HG03571 (cell line): ENCODE results near the gene TWF1.
"Not testable (repeated sequence)": the region's sequence is repeated elsewhere in the genome, so short reads cannot be mapped to it uniquely, and the experiment has no call there.

Source experiments
- ATAC-seq: cut with Tn5 transposase; IDR thresholded peaks from one replicate; pipeline ENCODE4 v1.9.1; 2021; ENCODE audit not compliant: unreplicated experiment

TWF1 gene

DNA sequence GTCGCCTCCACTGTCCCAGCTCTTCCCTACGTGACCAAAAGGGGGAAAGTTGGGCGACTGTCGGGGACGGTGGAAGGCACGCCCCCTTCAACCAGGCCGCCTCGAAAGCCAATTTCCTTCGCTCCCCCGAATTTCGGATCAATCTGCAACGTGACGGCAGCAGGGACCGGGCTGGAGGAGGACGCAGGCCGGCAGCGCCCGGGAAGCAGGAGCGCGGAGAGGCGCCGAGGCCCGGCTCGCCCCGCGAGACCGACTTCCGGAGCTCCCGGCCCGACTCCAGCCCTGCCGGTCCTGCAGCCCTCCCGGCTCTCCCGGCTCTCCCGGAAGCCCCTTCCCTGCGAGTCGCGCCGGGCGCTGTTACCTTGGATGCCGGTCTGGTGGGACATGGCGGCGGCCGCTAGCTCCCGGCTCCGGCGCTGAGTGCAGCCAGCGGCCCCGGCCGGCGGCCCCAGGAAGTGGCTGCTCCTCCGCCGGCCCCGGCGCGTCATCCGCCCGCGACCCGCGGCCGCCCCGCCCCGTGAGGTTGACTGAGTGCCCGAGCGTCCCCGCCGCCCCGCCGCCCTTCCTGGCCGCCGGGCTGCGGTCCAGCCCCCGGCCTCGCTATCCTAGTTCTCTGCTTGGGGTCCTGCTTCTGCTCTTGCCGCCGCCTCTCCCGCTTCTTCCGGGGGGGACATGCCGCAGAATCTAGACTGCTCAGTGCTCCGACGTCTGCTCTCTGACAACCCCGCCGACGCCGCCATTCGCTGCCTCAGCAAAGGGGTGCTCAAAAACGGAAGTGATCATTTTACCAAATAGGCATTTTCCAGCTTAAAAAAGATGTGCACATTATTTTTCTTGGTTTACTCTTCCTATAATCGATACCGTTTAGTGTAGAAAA, at the start of gene TWF1:
Gene TWF1, minus strand, starts transcription at position 458 of the 877 bp plus-strand sequence. Its CDS starts 72 bp downstream, at position 386.
- peak; percentile 94 for ATAC-seq

DNA sequence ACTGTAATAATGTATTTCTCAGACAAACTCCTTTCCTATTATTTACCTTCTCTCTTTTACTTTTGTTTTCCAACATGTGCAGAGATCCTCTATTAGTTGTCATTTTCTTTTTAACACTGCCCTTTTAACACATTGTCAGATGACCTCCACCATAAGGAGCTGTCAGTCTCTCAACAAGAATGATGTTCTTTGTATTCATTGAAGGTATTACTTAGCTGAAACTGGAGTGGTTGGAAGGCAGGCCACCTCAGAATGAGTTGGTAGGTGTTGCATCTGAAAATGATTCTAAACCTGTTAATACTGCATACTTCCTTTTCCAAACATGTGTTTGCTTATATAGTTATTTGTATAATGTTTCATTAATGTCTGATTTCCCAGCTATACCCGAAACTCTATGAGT, 46.6 kb upstream of the TWF1 start:
- ATAC-seq = no peak

DNA sequence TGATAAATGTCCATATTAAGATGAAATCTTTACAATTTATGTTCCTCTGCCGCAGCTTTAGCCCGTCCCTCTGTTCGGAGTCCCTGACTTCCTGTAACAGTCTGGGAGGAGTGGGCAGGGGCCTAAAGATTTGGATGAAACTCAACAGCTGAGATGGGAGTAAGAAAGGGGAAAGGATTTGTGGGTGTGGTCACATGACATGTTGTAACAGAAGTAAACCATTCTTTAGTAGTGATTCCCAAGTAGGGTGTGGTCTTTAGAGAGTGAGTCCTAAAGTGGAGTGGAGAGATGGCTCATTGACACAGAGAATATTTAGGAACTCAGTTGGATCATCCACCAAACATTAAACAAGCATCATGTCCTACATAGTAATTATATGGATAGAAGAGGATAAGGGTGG, 42.7 kb upstream of the TWF1 start:
- no peak for ATAC-seq

DNA sequence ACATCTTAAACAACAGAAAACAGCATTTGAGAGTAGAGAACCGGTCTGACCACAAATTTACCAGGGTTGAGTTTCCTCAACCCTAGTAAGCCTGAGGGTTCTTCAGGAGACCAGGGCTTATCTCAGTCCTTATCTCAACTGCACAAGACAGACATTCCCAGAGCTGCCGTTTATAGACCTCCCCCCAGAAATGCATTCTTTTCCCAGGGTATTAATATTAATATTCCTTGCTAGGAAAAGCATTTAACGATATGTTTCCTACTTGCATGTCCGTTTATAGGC, 42.0 kb upstream of the TWF1 start:
- no peak for ATAC-seq

DNA sequence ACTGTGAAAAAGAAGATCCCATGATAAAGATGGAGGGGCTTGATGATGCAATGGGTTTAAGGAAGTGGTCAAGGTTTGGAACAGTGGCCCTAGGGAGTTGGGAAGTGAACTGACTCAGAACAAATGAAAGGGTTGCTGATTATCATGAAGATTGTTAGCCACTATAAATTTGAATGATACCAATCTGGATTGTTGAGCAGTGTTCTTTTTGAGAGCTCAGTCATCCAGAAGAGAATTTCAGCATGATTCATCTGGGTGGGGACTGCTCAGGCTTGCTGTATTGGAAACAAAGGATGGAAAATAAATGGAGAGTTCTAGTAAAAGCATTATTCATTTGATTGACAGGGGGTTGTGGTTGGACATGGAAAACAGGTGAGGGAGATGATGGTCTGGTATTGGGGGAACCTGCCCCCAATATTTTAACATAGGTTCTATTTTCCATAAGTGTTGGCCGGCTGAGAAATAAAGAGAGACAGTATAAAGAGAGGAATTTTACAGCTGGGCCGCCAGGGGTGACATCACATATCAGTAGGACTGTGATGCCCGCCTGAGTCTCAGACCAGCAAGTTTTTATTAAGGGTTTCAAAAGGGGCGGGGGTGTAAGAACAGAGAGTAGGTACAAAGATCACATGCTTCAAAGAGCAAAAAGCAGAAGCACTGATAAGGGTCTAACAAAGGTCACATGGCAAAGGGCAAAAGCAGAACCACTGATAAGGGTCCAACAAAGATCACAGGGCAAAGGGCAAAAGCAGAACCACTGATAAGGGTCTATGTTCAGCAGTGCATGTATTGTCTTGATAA, 41.5 kb upstream of the TWF1 start:
- ATAC-seq = not testable (repeated sequence)

DNA sequence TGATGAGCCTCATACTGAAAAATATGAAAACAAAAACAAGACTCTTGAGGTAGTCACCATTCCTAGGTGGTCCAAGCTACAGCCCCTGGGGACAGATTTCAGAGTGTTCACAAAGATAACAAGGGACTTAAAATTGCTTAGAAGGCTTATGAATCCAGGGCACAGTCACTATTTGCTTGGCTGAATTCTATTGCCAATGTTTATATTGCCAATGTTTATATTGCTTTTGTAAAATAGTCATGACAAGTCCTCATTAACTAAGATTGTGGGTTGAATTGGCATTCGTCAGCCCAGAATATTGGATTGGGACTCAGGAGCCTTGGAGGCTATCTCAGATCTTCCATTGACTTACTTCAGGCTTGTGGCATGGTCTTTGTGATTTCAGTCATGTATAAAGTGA, 36.1 kb upstream of the TWF1 start:
- no peak for ATAC-seq

DNA sequence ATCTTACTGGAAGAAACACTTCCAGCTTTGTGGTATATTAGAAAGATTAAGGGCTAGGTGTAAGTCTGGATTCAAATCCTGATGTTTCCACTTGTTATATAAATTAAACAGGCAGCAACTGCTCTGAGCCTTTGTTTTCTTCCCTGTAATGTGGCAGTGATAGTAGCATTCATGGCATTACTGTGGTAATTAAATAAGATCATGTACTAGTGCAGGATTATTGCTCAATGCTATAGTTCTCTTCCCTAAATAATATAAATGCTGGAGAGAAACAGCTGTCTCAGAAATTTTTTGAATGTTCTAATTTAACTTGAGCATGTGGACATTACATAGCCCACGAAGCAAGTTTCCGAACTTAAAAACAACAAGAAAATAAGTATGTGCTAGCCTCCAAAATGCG, 35.1 kb upstream of the TWF1 start:
- no peak for ATAC-seq

DNA sequence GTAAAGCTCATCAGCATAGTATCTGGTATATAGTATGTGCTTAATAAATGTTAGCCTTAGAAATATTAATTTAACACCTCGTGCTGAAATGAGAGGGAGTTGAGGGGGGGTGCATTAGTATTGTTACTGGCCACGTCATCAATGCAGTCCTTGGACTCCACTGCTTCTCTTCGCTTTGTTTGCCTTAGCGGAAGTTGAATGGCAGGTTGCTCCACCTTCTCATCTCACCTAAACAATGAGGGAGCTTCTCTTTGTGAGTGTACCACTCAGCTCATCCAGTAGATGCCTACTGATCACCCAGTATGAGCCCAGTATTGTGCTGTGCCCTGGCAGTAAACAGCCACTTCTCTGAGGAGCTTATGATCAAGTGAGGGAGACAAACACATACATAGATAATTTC, 34.2 kb upstream of the TWF1 start:
- no peak for ATAC-seq

DNA sequence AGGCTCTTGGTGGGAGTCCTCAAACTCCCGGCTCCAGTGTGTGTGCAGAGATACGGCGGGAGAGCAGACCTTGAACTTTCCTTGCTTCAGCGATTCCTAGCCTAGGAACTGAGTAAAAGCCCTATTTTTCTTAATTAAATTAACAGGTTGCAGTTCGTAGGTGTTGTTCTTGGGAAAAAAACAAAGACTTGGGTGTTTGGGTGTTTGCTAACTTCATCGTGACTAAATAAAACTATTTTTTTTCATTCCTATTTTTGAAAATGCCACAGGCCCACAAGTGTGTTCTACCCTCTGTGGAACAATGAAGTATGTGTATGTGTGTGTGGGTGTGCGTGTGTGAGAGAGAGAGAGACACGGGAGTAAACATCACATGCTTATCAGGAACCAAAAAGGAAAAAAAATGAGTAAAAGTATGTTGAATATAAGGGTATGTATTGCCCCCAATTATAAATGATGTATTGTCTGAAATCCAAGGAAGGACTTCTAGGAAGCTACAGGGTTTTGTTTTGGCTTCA, 30.4 kb upstream of the TWF1 start:
- ATAC-seq = peak; percentile 19

DNA sequence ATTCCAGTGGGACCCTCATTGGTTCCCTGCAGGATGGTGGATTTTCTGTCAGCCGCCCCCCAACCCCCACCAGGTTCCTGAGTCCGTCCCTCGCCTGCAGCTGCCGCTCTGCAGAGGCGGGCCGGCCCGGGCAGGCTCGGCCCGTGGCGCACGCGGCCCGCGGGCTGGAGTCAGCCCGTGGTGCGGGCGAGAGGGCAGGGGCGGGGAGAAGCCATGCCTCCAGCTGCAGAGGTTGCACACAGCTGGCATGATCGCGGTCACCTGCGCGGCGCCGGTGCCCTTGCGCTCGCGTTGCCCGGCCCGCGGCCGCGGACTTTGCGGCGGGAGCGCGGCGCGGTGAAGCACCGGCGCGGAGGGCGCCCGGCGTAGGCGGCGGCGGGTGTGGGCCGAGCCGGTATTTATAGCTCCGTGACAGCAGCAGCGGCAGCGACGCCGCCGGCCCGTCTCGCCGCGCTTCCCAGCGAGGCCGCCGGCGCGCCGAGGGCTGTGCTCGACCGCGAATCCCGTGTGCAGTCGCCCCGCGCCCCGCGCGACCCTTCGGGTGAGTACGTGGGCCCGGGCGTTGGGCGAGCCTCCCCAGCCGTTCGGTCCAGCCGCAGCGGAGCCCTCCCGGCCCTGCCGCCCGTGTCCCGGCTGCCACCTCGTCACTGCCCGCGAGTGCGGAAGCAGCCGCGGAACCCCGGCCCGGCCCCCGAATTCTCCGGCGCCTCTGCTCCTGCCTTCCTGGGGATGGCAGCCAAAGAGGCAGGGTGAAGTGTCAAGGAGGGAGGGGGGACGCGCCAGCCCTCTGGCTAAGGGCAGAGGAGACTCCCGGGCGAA, 29.7 kb upstream of the TWF1 start, which contains the start of gene TMEM117:
Gene TMEM117, plus strand, starts transcription at position 426 of the 819 bp plus-strand sequence.
- peak; percentile 75 for ATAC-seq

DNA sequence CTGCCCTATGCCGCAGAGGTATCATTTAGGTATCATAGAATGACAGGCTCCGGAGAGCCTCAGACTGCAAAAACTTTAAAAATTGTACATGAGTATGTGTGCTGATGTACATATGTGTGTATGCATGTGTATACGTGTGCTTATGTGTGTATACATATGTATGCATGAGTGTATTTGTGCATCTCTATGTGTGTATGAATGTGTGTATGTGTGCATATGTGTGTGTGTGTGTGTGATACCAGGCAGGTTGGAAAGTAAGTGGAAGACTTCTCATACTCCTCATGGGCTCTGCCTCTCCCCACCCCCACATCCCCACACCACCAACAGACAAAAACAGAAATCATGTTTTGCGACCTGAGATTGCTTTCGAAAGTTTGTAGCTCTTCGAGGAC, 29.1 kb upstream of the TWF1 start:
- peak; percentile 2 for ATAC-seq

DNA sequence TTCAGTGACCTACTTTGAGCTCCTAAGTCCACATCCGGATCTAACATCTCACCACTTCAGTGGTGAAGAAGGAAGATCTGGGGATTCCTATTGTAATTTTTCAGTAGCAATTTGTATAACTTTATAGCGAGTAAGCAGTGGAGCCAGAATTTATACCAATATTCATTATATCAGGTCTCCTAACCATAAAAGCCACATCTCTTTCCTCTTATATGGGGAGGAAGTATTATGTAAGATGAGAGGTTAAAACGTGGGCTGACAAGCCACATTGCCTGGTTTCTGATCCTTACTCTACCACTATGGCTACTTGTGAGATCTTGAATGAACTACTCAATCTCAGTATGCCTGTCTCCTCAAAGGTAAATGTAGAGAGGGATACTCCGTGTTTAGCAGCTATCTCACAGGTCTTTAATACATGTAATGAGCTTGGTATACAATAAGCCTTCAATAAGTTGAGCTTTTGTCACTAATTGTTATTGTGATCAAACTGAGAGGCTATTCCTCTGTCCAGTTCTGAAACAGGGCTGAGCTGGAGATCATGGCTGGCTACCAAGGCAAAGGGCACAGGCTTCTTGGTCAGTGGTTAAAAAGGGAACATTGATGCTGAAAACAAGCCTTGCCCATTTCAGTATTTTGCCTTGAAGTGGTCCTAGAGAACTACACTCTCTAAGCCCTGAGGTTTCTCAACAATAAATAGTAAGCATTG, 26.5 kb upstream of the TWF1 start:
- ATAC-seq = no peak

DNA sequence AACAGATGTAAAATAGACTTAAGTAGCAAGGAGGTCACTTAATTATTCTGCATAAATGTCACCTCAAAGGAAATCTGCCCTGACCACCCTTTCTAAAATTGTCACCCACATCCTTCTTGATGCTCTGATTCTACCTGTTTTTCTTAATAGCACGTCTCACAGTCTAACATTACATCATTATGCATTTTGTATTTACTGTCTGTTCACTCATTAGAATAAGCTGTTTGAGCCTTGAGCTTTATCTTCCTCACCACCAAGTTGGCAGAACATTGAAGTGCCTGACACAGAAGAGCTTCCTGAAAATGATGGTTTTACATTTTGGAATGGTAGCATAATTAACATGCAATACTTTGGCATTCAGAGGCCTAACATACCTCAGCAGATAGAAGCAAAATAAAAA, 21.0 kb upstream of the TWF1 start:
- ATAC-seq = no peak

DNA sequence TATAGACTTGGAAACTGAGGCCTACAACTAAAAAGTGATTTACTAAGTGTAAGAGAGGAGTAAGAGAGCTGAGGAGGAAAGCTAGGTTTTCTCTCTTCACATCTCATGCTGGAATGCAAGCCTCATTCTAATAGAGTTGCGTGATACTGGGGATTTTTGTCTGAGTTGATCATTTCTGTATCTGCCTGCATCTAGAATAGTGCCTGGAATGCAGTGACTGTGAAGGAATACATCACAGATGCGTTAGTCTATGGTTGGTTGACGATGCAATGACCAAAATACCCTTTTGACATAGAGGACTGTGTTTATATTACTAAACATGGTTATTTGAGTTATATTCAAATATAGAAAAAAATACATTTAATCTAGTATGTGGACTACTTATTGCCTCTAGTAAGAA, 20.6 kb upstream of the TWF1 start:
- ATAC-seq = no peak

DNA sequence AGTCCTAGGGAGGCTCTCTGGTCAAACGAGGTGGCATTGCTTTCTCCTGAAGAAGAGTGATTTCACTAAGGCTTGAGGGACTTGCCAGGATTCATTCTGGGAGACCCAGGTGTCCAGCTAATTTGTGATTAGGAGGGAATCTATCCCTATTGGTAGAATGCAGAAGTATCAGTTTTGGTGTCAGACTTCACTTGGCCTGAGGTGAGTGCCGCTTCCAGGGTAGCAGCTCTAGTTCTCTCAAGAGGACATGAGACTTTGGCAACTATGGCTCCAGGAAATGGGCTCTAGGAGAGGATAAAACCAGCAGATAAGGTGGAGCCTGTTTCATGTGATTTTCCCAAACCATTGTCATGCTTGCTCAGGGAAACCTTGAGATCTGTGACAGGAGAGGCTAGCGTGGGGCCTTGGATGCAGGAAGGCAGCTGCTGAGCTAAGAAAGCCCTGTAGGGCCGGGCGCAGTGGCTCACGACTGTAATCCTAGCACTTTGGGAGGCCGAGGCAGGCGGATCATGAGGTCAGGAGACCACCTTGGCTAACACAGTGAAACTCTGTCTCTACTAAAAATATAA, 18.2 kb upstream of the TWF1 start:
- ATAC-seq = no peak

DNA sequence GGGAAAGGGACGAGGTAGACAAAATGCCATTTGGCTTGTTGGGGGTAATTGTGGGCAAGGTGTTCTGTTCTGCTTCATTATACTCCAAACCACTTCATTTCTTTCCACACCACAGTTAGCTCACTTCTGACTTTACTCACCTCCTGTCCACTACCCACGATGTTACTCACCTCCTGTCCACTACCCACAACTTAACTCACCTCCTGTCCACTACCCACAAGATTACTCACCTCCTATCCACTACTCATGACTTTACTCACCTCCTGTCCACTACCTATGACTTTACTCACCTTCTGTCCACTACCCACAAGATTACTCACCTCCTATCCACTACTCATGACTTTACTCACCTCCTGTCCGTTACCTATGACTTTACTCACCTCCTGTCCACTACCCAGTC, 10.1 kb upstream of the TWF1 start:
- ATAC-seq = no peak

DNA sequence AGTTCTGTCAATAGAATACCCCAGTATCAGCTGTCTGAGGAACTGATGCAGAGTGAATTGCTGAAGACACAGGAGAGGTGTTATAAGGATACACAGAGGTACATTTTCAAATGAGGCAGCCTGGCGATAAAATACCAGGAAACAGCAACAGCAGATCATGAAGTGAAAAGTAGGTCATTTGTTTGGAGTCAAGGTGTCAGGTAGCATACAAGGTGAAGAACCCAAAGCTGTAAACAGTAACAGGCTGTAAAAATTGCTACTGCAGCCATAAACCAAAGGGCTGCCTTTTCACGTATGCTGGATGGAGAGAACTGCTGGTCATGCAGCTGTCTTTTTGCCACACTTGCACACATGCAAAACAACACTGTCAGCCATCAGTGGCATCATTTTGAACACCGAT, 9.3 kb upstream of the TWF1 start:
- no peak for ATAC-seq

DNA sequence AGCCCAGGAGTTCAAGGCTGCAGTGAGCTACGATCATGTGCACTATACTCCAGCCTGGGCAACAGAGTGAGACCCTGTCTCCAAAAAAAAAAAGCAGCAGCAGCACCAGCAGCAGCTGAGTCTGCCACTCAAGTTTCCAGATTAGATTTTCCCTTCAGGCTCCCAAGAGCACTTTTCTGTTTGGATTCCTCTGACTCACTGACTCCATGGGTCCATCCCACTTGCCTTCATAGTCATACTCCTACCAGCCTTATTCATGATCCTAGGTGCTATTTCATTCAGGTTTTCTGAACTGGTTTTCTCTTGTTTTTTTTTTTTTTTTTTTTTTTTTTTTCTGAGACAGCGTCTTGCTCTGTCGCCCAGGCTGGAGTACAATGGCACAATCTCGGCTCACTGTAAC, 6.8 kb upstream of the TWF1 start:
- no peak for ATAC-seq

DNA sequence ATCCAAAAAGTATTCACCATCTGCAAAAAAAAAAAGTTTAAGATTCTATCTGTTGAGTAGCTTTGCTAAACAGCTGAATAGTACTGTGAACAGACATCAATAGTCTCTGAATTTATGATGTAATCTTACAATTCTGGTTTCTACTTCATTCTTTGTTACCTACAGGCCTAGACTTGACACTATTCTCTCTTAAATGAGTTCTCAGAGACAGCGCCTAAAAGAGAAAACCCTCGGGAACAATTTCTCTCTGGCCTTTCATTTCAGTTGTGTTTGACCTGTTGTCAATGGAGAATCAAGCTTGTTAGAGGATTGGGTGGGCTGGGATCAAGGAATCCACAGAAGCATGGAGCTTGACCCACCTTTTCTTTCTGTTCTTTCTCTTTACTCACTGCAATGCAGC, 5.9 kb upstream of the TWF1 start:
- no peak for ATAC-seq

DNA sequence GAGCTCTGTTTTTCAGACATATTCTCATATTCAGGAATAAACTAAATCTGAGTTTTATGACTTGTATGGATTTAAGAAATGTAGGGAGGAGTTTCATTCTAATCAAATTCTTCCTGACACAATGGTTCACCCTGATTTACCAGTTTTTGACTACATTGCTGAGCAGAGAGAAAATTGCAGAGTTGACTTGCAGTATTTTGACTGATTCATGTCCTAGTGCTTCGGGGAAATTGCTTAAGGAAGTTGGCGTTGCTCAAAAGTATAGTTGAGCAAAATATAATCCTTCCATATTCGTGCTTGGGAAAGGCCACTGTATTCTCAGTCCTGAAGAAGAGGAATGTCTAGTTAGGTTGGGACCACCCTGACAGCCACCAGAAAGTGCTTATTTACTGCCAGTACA, 1.3 kb upstream of the TWF1 start:
- no peak for ATAC-seq

DNA sequence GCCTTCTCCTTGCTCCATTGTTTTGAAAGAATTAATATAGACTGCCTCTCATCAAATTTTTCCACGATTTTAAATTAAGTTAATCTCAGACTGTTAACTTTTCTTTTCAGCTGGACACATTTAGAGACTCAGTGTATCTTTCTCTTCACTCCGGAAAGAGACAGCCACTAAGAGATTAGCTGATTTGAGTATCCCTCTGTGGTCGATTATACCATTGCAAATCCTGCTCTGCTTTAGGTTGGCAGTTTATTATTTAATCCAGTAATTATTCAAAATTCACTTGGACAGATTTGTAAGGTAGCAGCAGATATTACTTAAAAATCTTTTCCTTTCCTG, 588 bp upstream of the TWF1 start:
- ATAC-seq = no peak
